Measurements from ENCODE around the gene CPNE8. TPM values are rescaled to one million over a fixed set of nuclear protein-coding genes. Genes with fewer than 3 reads are reported as not detected.

Gene CPNE8
- total and polyA plus RNA-seq, 2 donors (not counting 1 experiment from before 2014, with no cell fraction given): 1.5 to 1.6 TPM

DNA sequence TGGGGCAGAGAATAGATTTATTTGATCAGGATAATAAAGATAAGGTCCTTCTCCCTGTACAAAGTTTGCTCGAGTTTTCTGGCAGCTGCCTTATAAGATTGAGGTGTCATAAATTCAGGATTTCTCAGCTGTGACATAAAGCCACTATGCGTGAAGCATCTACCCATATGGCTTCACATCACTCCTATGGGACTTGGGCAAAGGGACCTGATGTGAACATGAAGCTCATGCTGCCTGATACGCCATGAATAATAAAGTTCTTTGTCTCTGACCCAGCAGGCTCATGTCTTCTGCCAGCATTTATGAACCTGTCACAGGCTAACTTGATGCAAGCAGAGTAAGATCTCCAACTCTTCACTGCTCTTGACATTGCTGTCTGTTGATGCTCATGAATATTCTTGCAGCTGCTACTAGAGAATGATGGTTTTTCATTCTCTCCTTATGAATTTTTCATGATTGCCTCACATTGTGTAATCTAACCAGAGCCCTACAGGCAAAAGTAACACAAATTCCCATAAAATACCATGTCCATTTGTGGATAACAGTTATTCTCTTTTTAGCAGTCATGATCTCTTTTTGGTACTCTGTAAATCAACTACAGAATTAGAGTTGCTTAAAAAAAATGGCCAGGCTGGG, 49.0 kb upstream of the CPNE8 start:
- Mint-ChIP-seq H3K27ac (no peak overlapping the region), H3K4me3 (no peak overlapping the region), H3K4me1 (no peaks in the 10 kb centered on the region), H3K9me3 (ENCODE audit: insufficient read depth) (peaks cover 3% of the 10 kb centered on the region), H3K27me3 (no peaks in the 10 kb centered on the region)
- intact Hi-C loops (cut with micrococcal nuclease): no loop called here
- Histone ChIP-seq H3K9ac (ENCODE audit: low read length) (no peak overlapping the region), H3K79me2 (ENCODE audit: control insufficient read depth, insufficient read depth, low read length) (no peaks in the 10 kb centered on the region), H3K4me1 (ENCODE audit: control insufficient read depth in 2 of 2, insufficient read depth in 2 of 2, low read length in 2 of 2) (no peaks in the 10 kb centered on the region), H3K36me3 (replicated peaks in 1 of 2; ENCODE audit: control extremely low read depth in 1 of 2, control insufficient read depth in 1 of 2, extremely low read depth in 1 of 2, insufficient read depth in 2 of 2, low read length in 1 of 2) (no peaks in the 10 kb centered on the region), H2AFZ (ENCODE audit: insufficient read depth, low read depth, low read length, poor library complexity, severe bottlenecking) (no peak overlapping the region), H3K27me3 (replicated peaks in 1 of 4; ENCODE audit: control extremely low read depth in 1 of 4, control insufficient read depth in 3 of 4, insufficient read depth in 4 of 4, low read length in 3 of 4) (no peaks in the 10 kb centered on the region), H3K4me2 (replicated peaks; ENCODE audit: low read depth, low read length, poor library complexity, severe bottlenecking) (no peak overlapping the region), H4K20me1 (ENCODE audit: control insufficient read depth, insufficient read depth, low read length, poor library complexity, severe bottlenecking) (no peaks in the 10 kb centered on the region), H3K4me3 (ENCODE audit: control extremely low read depth in 1 of 5, extremely low read depth in 1 of 5, insufficient read depth in 1 of 5, low read depth in 2 of 5, low read length in 4 of 5) (no peak overlapping the region), H3K9me3 (ENCODE audit: control extremely low read depth in 1 of 3, control insufficient read depth in 2 of 3, insufficient read depth in 1 of 3, low read length in 2 of 3) (peaks cover 0 to 2% (median 0%) of the 10 kb centered on the region in 3 donors), H3K27ac (ENCODE audit: low read length in 2 of 2) (no peak overlapping the region)
- TF ChIP-seq EZH2 (IDR thresholded peaks at IDR 0.05; ENCODE audit: borderline replicate concordance, insufficient read depth, low read depth, low read length, poor library complexity, severe bottlenecking): no peak
- TF ChIP-seq, protein P1, sequence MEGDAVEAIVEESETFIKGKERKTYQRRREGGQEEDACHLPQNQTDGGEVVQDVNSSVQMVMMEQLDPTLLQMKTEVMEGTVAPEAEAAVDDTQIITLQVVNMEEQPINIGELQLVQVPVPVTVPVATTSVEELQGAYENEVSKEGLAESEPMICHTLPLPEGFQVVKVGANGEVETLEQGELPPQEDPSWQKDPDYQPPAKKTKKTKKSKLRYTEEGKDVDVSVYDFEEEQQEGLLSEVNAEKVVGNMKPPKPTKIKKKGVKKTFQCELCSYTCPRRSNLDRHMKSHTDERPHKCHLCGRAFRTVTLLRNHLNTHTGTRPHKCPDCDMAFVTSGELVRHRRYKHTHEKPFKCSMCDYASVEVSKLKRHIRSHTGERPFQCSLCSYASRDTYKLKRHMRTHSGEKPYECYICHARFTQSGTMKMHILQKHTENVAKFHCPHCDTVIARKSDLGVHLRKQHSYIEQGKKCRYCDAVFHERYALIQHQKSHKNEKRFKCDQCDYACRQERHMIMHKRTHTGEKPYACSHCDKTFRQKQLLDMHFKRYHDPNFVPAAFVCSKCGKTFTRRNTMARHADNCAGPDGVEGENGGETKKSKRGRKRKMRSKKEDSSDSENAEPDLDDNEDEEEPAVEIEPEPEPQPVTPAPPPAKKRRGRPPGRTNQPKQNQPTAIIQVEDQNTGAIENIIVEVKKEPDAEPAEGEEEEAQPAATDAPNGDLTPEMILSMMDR (IDR thresholded peaks at IDR 0.05): no peak
- DNase-seq: no peak
- POLR2A ChIA-PET: no interaction called here
- ATAC-seq (ENCODE audit: low read depth): no peak
- 100% methylated on average over 2 of the region's 3 CpGs for WGBS (ENCODE audit: insufficient coverage)
- CTCF ChIA-PET: no interaction called here

DNA sequence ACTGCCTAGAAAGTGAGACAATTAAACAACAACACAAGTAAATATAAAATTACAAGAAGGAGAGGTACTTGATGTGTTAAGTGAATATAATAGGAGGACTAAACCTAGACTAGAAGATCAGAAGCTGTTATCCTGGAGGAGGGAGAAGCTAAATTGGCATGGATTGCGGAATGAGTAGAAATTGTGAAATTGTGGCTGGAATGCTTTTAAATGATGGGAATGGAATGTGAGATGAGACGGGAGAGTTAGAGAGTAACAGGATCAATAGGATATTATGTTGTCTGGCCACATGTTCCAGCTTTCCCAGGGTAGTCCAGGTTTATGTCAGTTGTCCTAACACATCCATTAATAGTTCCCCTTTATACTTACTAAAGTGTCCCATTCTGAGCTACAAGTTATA, 44.0 kb upstream of the CPNE8 start:
- no peak for ATAC-seq (ENCODE audit: low read depth)
- no peaks in the 10 kb centered on the region for H3K36me3 ChIP-seq (replicated peaks in 1 of 2; ENCODE audit: control extremely low read depth in 1 of 2, control insufficient read depth in 1 of 2, extremely low read depth in 1 of 2, insufficient read depth in 2 of 2, low read length in 1 of 2)
- H2AFZ ChIP-seq (ENCODE audit: insufficient read depth, low read depth, low read length, poor library complexity, severe bottlenecking): no peak overlapping the region
- CTCF ChIA-PET: no interaction called here
- intact Hi-C loops (cut with micrococcal nuclease): no loop called here
- H3K4me2 ChIP-seq (replicated peaks; ENCODE audit: low read depth, low read length, poor library complexity, severe bottlenecking): no peak overlapping the region
- no peak overlapping the region for H3K4me3 Mint-ChIP-seq
- POLR2A ChIA-PET: no interaction called here
- H3K27me3 Mint-ChIP-seq: no peaks in the 10 kb centered on the region
- no peak overlapping the region for H3K27ac Mint-ChIP-seq
- no peak for DNase-seq
- no peaks in the 10 kb centered on the region for H3K4me1 ChIP-seq (ENCODE audit: control insufficient read depth in 2 of 2, insufficient read depth in 2 of 2, low read length in 2 of 2)
- H3K27ac ChIP-seq (ENCODE audit: low read length in 2 of 2): no peak overlapping the region
- no peaks in the 10 kb centered on the region for H3K4me1 Mint-ChIP-seq
- H3K9ac ChIP-seq (ENCODE audit: low read length): no peak overlapping the region
- 100% methylated on average over 1 of the region's 2 CpGs for WGBS (ENCODE audit: insufficient coverage)
- H3K4me3 ChIP-seq (ENCODE audit: control extremely low read depth in 1 of 5, extremely low read depth in 1 of 5, insufficient read depth in 1 of 5, low read depth in 2 of 5, low read length in 4 of 5): no peak overlapping the region
- H3K27me3 ChIP-seq (replicated peaks in 1 of 4; ENCODE audit: control extremely low read depth in 1 of 4, control insufficient read depth in 3 of 4, insufficient read depth in 4 of 4, low read length in 3 of 4): no peaks in the 10 kb centered on the region
- no peaks in the 10 kb centered on the region for H4K20me1 ChIP-seq (ENCODE audit: control insufficient read depth, insufficient read depth, low read length, poor library complexity, severe bottlenecking)
- TF ChIP-seq EZH2 (IDR thresholded peaks at IDR 0.05; ENCODE audit: borderline replicate concordance, insufficient read depth, low read depth, low read length, poor library complexity, severe bottlenecking): no peak
- TF ChIP-seq, protein P1 (IDR thresholded peaks at IDR 0.05): no peak
- no peaks in the 10 kb centered on the region for H3K79me2 ChIP-seq (ENCODE audit: control insufficient read depth, insufficient read depth, low read length)
- no peaks in the 10 kb centered on the region for H3K9me3 ChIP-seq (ENCODE audit: control extremely low read depth in 1 of 3, control insufficient read depth in 2 of 3, insufficient read depth in 1 of 3, low read length in 2 of 3)
- peaks cover 5% of the 10 kb centered on the region for H3K9me3 Mint-ChIP-seq (ENCODE audit: insufficient read depth)

Data from B cell (primary cell).